Neural progenitor cell (in vitro differentiated cells): ENCODE measurements around the gene MYO15B. TPM values are rescaled to one million over a fixed set of nuclear protein-coding genes. Genes with fewer than 3 reads are reported as not detected.

ENCODE experiments used
- DNase-seq: peaks from one replicate; pipeline ENCODE4 v3.0.0-alpha.2; 2016; ENCODE audit warnings: low spot score
- H2AFZ ChIP-seq: fragments of 200-600 bp; sonication (generic); replicated peaks from 2 replicates; pipeline ENCODE4 v1.6.1; 2016; ENCODE audit warnings: antibody characterized with exemption
- H3F3A ChIP-seq: fragments of 200-600 bp; sonication (generic); 2 replicates; pipeline ENCODE4 v1.6.1; 2016; ENCODE audit warnings: antibody characterized with exemption, low read depth
- H3K27ac ChIP-seq: fragments of 200-600 bp; sonication (generic); 2 replicates; pipeline ENCODE4 v1.5.1; 2016; ENCODE audit warnings: mild to moderate bottlenecking
- H3K27me3 ChIP-seq: fragments of 200-600 bp; sonication (generic); 2 replicates; pipeline ENCODE4 v1.6.1; 2016; ENCODE audit warnings: mild to moderate bottlenecking, moderate library complexity
- H3K36me3 ChIP-seq: fragments of 200-600 bp; sonication (generic); 2 replicates; pipeline ENCODE4 v1.5.1; 2016
- H3K4me1 ChIP-seq: fragments of 200-600 bp; sonication (generic); 2 replicates; pipeline ENCODE4 v1.6.1; 2016; ENCODE audit warnings: mixed run types
- H3K4me2 ChIP-seq: fragments of 200-600 bp; sonication (generic); 2 replicates; pipeline ENCODE4 v1.6.1; 2016
- H3K4me3 ChIP-seq: fragments of 200-600 bp; sonication (generic); 2 replicates; pipeline ENCODE4 v1.5.1; 2016
- H3K79me2 ChIP-seq: fragments of 200-600 bp; sonication (generic); 2 replicates; pipeline ENCODE4 v1.6.1; 2016; ENCODE audit warnings: low read depth
- H3K9ac ChIP-seq: fragments of 200-600 bp; sonication (generic); 2 replicates; pipeline ENCODE4 v1.6.1; 2016
- H3K9me3 ChIP-seq: fragments of 200-600 bp; sonication (generic); 2 replicates; pipeline ENCODE4 v1.5.1; 2016; ENCODE audit warnings: low read depth
- H4K20me1 ChIP-seq: fragments of 200-600 bp; sonication (generic); 2 replicates; pipeline ENCODE4 v1.6.1; 2016; ENCODE audit warnings: low read depth
- H3K27ac Mint-ChIP-seq: 3 replicates; pipeline ENCODE4 v1.8.0; 2021; ENCODE audit warnings: mixed read lengths
- H3K27me3 Mint-ChIP-seq: 2 replicates; pipeline ENCODE4 v1.8.0; 2022; ENCODE audit warnings: low read depth, mild to moderate bottlenecking, inconsistent platforms, moderate library complexity, mixed read lengths; ENCODE audit not compliant: insufficient read depth
- H3K36me3 Mint-ChIP-seq: 3 replicates; pipeline ENCODE4 v1.8.0; 2021; ENCODE audit warnings: mixed read lengths
- H3K4me1 Mint-ChIP-seq: 3 replicates; pipeline ENCODE4 v1.8.0; 2021; ENCODE audit warnings: mixed read lengths
- H3K4me3 Mint-ChIP-seq: 3 replicates; pipeline ENCODE4 v1.8.0; 2021; ENCODE audit warnings: mild to moderate bottlenecking, moderate library complexity, mixed read lengths
- H3K9me3 Mint-ChIP-seq: 3 replicates; pipeline ENCODE4 v1.8.0; 2020; ENCODE audit warnings: mixed read lengths
- EZH2 ChIP-seq: fragments of 200-600 bp; sonication (generic); IDR thresholded peaks from 2 replicates; pipeline ENCODE4 v1.6.1; 2017; ENCODE audit warnings: antibody characterized with exemption, mild to moderate bottlenecking, moderate library complexity
- EZH2phosphoT487 ChIP-seq: fragments of 200-600 bp; sonication (generic); IDR thresholded peaks from 2 replicates; pipeline ENCODE4 v1.6.1; 2017; ENCODE audit warnings: antibody characterized with exemption
- total RNA-seq: library from RNA; depleted of rRNA; stranded (reverse); fragments of >200 nt; gene quantifications from 2 replicates; pipeline ENCODE4 v1.2.3, GENCODE V29; 2015; ENCODE audit warnings: low replicate concordance
- TF ChIP-seq, protein P1 (sequence below): fragments of 200-600 bp; sonication (generic); IDR thresholded peaks from 2 replicates; pipeline ENCODE4 v1.5.1; 2017; ENCODE audit warnings: antibody characterized with exemption, mild to moderate bottlenecking

Gene MYO15B
- total RNA-seq, 1 donor from 2014 or later = 10.2 TPM

DNA sequence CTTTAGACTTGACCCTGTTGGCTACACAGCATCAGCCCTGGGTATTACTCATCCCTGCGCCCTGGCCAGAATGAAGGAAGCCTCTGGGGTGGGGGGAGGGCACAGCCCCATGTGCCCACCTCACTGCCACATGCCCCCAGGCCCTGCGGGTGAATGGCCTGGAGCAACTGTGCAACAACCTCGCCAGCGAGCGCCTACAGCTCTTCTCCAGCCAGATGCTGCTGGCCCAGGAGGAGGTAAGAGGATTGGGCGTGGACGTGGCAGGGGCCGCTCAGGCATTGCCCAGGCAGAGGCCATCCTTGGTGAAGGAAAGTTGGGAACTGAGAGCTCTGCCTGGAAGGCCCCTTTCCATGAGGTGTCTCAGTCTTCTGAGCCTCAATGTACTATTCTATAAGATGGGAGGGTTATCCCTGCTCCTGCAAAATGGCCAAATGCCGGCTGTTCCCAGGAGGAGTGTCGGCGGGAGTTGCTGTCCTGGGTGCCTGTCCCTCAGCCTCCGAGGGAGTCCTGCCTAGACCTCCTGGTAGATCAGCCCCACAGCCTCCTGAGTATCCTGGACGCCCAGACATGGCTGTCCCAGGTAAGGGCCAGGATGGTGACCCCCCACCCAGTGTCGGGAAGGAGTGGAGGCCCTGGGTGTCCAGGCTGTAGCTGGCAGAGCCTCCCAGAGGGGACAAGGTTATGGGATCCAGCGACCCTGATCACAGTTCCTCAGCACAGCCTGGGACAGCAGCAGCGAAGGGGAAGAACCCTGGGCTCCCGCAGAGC is 8.9 kb downstream of the MYO15B start:
- no peak overlapping the region for H3K27ac Mint-ChIP-seq
- H3K4me3 Mint-ChIP-seq = no peak overlapping the region

DNA sequence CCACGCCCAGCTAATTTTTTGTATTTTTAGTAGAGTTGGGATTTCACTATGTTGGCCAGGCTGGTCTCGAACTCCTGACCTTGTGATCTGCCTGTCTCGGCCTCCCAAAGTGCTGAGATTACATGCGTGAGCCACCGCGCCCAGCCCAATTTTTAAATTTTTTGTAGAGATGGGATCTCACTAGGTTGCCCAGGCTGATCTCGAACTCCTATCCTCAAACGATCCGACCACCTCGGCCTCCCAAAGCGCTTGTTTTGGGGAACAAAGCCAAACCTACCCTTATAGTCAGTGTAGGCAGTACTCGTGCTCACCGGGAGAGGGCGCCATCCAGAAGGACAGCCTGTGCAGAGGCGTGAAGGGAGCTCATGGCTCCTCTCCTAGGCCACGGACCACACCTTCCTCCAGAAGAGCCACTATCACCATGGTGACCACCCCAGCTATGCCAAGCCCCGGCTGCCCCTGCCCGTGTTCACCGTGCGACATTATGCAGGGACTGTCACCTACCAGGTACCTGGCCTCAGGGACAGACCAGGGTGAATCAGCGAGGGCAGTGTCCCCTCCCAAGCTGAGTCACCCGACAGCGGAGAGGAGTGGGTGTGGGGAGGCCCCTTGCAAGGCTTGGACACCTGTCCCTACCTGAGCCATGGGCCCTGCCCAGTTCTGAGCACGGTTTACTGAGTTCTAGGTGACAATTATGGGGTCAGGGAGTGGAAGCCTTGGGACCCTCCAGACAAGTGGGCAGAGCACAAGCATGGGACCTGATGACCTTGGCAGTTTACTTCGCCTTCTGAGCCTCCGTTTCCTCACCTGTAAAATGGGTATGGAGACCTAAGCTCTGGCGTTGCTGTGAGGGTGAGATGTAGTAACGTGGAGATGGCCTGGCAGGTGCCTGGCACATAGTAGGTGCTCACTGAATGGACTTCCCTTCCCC is 13.7 kb downstream of the MYO15B start:
- DNase-seq = peak; percentile 75
- no peak overlapping the region for H3K27ac Mint-ChIP-seq

More for the DNA sequence above, 8.9 kb downstream of the MYO15B start:
- Histone ChIP-seq H3F3A (no peaks in the 10 kb centered on the region), H3K36me3 (no peaks in the 10 kb centered on the region), H3K4me3 (no peak overlapping the region), H4K20me1 (no peaks in the 10 kb centered on the region), H3K9ac (no peak overlapping the region), H3K79me2 (no peaks in the 10 kb centered on the region), H2AFZ (no peak overlapping the region), H3K27me3 (no peaks in the 10 kb centered on the region), H3K27ac (no peak overlapping the region), H3K4me2 (no peak overlapping the region), H3K9me3 (no peaks in the 10 kb centered on the region), H3K4me1 (no peaks in the 10 kb centered on the region)
- H3K27me3 Mint-ChIP-seq = peaks cover 3% of the 10 kb centered on the region
- no peaks in the 10 kb centered on the region for H3K4me1 Mint-ChIP-seq
- H3K36me3 Mint-ChIP-seq = no peaks in the 10 kb centered on the region
- DNase-seq = no peak
- H3K9me3 Mint-ChIP-seq = no peaks in the 10 kb centered on the region
- no peak for TF ChIP-seq EZH2
- TF ChIP-seq EZH2phosphoT487 = no peak
- TF ChIP-seq, protein P1, sequence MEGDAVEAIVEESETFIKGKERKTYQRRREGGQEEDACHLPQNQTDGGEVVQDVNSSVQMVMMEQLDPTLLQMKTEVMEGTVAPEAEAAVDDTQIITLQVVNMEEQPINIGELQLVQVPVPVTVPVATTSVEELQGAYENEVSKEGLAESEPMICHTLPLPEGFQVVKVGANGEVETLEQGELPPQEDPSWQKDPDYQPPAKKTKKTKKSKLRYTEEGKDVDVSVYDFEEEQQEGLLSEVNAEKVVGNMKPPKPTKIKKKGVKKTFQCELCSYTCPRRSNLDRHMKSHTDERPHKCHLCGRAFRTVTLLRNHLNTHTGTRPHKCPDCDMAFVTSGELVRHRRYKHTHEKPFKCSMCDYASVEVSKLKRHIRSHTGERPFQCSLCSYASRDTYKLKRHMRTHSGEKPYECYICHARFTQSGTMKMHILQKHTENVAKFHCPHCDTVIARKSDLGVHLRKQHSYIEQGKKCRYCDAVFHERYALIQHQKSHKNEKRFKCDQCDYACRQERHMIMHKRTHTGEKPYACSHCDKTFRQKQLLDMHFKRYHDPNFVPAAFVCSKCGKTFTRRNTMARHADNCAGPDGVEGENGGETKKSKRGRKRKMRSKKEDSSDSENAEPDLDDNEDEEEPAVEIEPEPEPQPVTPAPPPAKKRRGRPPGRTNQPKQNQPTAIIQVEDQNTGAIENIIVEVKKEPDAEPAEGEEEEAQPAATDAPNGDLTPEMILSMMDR = no peak

DNA sequence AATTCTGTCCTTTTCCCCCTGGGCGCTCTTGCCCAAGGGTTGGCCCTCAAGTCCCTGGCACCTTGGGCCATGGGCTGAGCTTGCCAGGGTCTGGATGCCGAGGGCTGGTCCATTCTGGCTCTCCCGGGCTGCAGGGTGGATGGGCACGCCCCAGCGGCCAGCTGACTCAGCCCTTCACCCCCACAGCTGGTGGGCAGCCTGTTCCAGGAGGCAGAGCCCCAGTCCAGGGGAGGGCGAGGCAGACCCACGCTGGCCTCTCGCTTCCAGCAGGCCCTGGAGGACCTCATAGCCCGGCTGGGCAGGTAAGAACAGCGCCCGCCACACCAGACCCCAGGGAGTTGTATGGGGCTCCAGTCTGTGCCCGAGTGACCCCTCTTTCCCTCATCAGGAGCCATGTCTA is 15.0 kb downstream of the MYO15B start:
- Mint-ChIP-seq H3K9me3 (no peaks in the 10 kb centered on the region), H3K4me3 (no peak overlapping the region), H3K27ac (no peak overlapping the region), H3K36me3 (no peaks in the 10 kb centered on the region), H3K4me1 (no peaks in the 10 kb centered on the region), H3K27me3 (peaks cover 2% of the 10 kb centered on the region)
- Histone ChIP-seq H3K9me3 (no peaks in the 10 kb centered on the region), H3K4me1 (no peaks in the 10 kb centered on the region), H3F3A (peaks cover 5% of the 10 kb centered on the region), H3K4me2 (no peak overlapping the region), H4K20me1 (no peaks in the 10 kb centered on the region), H3K27ac (no peak overlapping the region), H3K4me3 (no peak overlapping the region), H3K9ac (no peak overlapping the region), H3K79me2 (no peaks in the 10 kb centered on the region), H2AFZ (no peak overlapping the region), H3K36me3 (no peaks in the 10 kb centered on the region), H3K27me3 (no peaks in the 10 kb centered on the region)
- TF ChIP-seq, protein P1 = no peak
- no peak for TF ChIP-seq EZH2
- no peak for TF ChIP-seq EZH2phosphoT487
- peak; percentile 1 for DNase-seq

More for the DNA sequence above, 13.7 kb downstream of the MYO15B start:
- Mint-ChIP-seq H3K27me3 (peaks cover 2% of the 10 kb centered on the region), H3K36me3 (no peaks in the 10 kb centered on the region), H3K4me3 (no peak overlapping the region), H3K4me1 (no peaks in the 10 kb centered on the region), H3K9me3 (no peaks in the 10 kb centered on the region)
- H3K4me1 ChIP-seq = no peaks in the 10 kb centered on the region
- no peak overlapping the region for H3K4me2 ChIP-seq
- no peaks in the 10 kb centered on the region for H4K20me1 ChIP-seq
- TF ChIP-seq, protein P1 = peak; percentile 83
- no peak for TF ChIP-seq EZH2
- TF ChIP-seq EZH2phosphoT487 = no peak
- no peaks in the 10 kb centered on the region for H3K9me3 ChIP-seq
- no peaks in the 10 kb centered on the region for H3K79me2 ChIP-seq
- H3K27me3 ChIP-seq = no peaks in the 10 kb centered on the region
- no peak overlapping the region for H3K9ac ChIP-seq
- peaks cover 5% of the 10 kb centered on the region for H3F3A ChIP-seq
- no peak overlapping the region for H3K4me3 ChIP-seq
- H3K27ac ChIP-seq = no peak overlapping the region
- H3K36me3 ChIP-seq = no peaks in the 10 kb centered on the region
- no peak overlapping the region for H2AFZ ChIP-seq
